NB4 (cell line): ENCODE data around the gene ORMDL2.
"Not testable (repeated sequence)": the region's sequence is repeated elsewhere in the genome, so short reads cannot be mapped to it uniquely, and the experiment has no call there.

ENCODE experiments used
- DNase-seq: peaks from one replicate; pipeline ENCODE4 v3.0.0; 2010; ENCODE audit warnings: low read depth
- H3K4me3 ChIP-seq: one replicate; pipeline ENCODE4 v1.5.1; 2011; ENCODE audit warnings: mild to moderate bottlenecking, low read depth, low read length, moderate library complexity
- CTCF ChIP-seq: IDR thresholded peaks from one replicate; pipeline ENCODE4 v1.5.1; 2012; ENCODE audit warnings: low read depth, low read length
- MYC ChIP-seq: IDR thresholded peaks from 2 replicates; pipeline ENCODE4 v1.6.1; 2011; ENCODE audit warnings: low read depth, low read length
- POLR2A ChIP-seq: IDR thresholded peaks from 2 replicates; pipeline ENCODE4 v1.6.1; 2011; ENCODE audit warnings: mild to moderate bottlenecking; ENCODE audit not compliant: insufficient read length; ENCODE audit errors: extremely low read depth
- TF ChIP-seq, protein P1 (sequence below): IDR thresholded peaks from 2 replicates; pipeline ENCODE4 v1.6.1; 2011; ENCODE audit warnings: low read depth, low read length

Gene ORMDL2

GRCh38 chr12:55828357-55828756, 10.5 kb downstream of the ORMDL2 start:
- H3K4me3 ChIP-seq = peak overlapping the region; percentile 90
- no peak for DNase-seq
- TF ChIP-seq POLR2A (no peak), MYC (no peak), CTCF (no peak)
- TF ChIP-seq, protein P1, sequence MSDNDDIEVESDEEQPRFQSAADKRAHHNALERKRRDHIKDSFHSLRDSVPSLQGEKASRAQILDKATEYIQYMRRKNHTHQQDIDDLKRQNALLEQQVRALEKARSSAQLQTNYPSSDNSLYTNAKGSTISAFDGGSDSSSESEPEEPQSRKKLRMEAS = no peak

GRCh38 chr12:55829967-55830600, 12.2 kb downstream of the ORMDL2 start:
- peak overlapping the region; percentile 90 for H3K4me3 ChIP-seq
- DNase-seq = no peak

DNA sequence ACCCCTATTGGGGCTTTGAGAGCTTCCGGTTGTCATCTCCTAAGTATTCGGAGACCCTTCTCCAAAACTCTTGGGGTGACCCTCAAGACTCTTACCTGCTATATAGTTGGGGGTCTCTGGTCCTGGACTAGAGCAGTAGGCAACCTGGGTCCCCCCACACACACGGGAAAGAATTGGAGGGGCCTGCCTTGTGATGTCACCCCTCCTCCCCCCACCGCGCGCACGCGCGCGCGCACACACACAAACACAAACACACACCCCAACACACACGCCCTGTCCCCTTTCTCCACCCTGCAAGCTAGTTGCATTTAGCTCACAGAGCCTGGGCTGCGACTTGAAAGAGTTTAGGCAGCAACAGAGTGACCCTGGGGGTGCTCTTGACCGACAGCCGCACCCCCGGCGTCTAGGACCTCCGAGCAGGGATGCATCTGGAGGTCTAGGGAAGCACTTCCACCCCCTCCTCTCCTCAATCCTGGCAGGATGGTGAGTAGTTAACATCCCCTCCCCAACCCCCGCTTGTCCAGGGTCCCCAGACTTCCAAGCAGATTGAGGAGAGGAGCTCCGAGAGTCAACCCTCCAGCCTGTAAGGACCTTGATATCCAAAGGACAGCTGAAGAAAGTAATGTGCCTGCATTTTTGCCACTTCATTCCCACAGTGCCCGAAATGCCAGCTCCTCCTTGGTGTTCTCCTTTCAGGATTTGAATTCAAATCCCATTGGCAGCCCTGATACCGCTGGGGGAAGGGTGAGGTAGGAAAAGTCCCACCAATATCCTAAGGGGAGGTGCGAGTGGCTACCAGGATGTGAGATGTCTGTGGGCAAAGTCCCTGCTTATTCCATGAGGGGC, 13.0 kb downstream of the ORMDL2 start:
- peak; percentile 68 for DNase-seq

More at GRCh38 chr12:55829967-55830600, 12.2 kb downstream of the ORMDL2 start:
- TF ChIP-seq CTCF = no peak
- no peak for TF ChIP-seq MYC
- TF ChIP-seq, protein P1 = no peak

DNA sequence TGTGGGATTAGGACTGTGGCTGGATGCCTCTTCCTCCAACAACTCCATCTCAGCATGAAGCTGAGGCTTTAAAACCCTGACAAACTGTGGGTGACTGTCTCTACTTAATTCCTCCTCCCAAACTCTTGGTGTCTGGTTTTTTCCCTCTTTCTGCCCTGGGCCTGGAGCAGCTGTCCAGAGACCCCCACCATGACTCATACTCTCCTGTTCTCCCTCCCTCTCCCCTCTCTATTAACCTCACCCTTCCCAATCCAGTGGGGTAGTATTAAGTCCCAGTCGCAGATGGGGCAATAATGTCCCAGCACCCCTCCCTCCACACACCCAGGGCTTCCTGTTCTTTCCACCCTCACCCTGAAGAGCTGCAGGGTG, 13.6 kb downstream of the ORMDL2 start:
- peak overlapping the region; percentile 90 for H3K4me3 ChIP-seq
- peak; percentile 39 for DNase-seq
- TF ChIP-seq MYC (no peak), CTCF (no peak), POLR2A (no peak)
- TF ChIP-seq, protein P1 = no peak

More for the DNA sequence above, 13.0 kb downstream of the ORMDL2 start:
- no peak for TF ChIP-seq CTCF
- no peak for TF ChIP-seq POLR2A
- peak overlapping the region; percentile 90 for H3K4me3 ChIP-seq

DNA sequence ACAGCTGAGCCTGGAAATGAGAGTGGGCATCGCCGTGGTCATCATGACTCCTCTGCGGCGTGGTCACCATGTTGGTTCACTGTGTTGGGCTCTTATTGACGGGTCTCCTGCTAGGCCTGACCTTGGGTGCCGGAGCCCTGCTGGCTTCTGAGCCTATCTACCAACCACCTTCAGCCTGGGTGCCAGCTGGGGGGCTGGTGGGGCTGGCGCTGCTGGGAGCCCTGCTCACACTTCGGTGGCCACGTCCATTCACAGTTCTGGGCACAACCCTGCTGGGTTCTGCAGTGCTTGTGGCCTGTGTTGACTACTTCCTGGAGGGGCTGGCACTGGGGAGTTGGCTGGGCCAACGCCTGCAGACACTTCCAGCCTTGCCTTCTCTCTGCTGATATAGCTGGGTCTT, 15.2 kb downstream of the ORMDL2 start:
- TF ChIP-seq, protein P1 = no peak
- TF ChIP-seq POLR2A (no peak), MYC (no peak), CTCF (no peak)
- no peak overlapping the region for H3K4me3 ChIP-seq
- no peak for DNase-seq

- not testable (repeated sequence) for DNase-seq, H3K4me3 ChIP-seq
These were observed 16.6 kb downstream of the ORMDL2 start for GRCh38 chr12:55834400-55834799.
